Measurements from ENCODE around the gene NOP56.

DNA sequence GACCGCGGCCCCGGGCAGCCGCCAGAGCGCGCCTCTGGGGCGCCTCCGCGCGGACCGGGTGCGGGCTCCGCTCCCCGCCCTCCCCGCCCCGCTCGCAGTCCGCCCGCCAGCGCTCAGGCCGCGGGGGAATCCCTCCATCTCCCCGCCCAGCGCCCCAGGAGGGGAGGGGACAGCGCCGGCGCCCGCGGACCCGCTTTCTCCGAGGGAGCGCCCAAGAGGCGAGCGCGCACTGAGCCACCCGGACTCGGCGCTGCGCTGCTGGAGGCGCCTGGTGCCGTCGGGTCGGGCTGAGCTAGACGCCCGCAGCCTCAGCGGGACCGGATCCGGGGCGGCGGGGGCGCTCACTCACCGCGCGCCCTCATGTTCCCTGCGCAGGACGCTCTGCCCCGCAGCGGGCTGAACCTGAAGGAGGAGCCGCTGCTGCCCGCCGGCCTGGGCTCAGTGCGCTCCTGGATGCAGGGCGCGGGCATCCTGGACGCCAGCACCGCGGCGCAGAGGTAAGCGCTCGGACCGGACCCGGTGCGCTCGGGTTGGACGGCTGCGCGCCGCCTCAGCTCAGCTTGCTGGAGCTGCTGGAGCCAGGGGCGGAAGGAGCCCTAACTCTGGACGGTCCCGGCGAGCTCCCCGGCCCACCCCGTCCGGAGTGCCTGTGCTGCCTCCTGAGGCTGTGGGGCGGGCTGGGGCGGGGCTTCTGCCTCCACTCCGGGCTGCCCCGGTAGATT, 41.0 kb downstream of the NOP56 start:
- TF ChIP-seq, protein P1, sequence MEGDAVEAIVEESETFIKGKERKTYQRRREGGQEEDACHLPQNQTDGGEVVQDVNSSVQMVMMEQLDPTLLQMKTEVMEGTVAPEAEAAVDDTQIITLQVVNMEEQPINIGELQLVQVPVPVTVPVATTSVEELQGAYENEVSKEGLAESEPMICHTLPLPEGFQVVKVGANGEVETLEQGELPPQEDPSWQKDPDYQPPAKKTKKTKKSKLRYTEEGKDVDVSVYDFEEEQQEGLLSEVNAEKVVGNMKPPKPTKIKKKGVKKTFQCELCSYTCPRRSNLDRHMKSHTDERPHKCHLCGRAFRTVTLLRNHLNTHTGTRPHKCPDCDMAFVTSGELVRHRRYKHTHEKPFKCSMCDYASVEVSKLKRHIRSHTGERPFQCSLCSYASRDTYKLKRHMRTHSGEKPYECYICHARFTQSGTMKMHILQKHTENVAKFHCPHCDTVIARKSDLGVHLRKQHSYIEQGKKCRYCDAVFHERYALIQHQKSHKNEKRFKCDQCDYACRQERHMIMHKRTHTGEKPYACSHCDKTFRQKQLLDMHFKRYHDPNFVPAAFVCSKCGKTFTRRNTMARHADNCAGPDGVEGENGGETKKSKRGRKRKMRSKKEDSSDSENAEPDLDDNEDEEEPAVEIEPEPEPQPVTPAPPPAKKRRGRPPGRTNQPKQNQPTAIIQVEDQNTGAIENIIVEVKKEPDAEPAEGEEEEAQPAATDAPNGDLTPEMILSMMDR (IDR thresholded peaks at IDR 0.05 in 2 of 3, conservative IDR thresholded peaks at IDR 0.05 in 1 of 3; ENCODE audit: borderline replicate concordance in 1 of 3, insufficient read depth in 1 of 3, low read depth in 2 of 3, low read length in 2 of 3) = no peak
- TF ChIP-seq ELF1 (IDR thresholded peaks at IDR 0.05; ENCODE audit: borderline replicate concordance, low read depth) = no peak
- TF ChIP-seq, protein P2, sequence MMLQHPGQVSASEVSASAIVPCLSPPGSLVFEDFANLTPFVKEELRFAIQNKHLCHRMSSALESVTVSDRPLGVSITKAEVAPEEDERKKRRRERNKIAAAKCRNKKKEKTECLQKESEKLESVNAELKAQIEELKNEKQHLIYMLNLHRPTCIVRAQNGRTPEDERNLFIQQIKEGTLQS (IDR thresholded peaks at IDR 0.05) = no peak
- TF ChIP-seq YY1 (IDR thresholded peaks at IDR 0.05; ENCODE audit: extremely low read depth, insufficient replicate concordance, low read depth, low read length) = no peak
- TF ChIP-seq, protein P3, sequence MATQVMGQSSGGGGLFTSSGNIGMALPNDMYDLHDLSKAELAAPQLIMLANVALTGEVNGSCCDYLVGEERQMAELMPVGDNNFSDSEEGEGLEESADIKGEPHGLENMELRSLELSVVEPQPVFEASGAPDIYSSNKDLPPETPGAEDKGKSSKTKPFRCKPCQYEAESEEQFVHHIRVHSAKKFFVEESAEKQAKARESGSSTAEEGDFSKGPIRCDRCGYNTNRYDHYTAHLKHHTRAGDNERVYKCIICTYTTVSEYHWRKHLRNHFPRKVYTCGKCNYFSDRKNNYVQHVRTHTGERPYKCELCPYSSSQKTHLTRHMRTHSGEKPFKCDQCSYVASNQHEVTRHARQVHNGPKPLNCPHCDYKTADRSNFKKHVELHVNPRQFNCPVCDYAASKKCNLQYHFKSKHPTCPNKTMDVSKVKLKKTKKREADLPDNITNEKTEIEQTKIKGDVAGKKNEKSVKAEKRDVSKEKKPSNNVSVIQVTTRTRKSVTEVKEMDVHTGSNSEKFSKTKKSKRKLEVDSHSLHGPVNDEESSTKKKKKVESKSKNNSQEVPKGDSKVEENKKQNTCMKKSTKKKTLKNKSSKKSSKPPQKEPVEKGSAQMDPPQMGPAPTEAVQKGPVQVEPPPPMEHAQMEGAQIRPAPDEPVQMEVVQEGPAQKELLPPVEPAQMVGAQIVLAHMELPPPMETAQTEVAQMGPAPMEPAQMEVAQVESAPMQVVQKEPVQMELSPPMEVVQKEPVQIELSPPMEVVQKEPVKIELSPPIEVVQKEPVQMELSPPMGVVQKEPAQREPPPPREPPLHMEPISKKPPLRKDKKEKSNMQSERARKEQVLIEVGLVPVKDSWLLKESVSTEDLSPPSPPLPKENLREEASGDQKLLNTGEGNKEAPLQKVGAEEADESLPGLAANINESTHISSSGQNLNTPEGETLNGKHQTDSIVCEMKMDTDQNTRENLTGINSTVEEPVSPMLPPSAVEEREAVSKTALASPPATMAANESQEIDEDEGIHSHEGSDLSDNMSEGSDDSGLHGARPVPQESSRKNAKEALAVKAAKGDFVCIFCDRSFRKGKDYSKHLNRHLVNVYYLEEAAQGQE (IDR thresholded peaks at IDR 0.05; ENCODE audit: low read depth) = no peak
- TF ChIP-seq POLR2A (IDR thresholded peaks at IDR 0.05; ENCODE audit: borderline replicate concordance, extremely low read depth, insufficient read depth, insufficient read length) = no peak
- TF ChIP-seq EZH2phosphoT487 (IDR thresholded peaks at IDR 0.05; ENCODE audit: borderline replicate concordance) = no peak
- TF ChIP-seq, protein P4, sequence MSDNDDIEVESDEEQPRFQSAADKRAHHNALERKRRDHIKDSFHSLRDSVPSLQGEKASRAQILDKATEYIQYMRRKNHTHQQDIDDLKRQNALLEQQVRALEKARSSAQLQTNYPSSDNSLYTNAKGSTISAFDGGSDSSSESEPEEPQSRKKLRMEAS (IDR thresholded peaks at IDR 0.05) = no peak
- TF ChIP-seq EZH2 (IDR thresholded peaks at IDR 0.05) = no peak
- no peak for TF ChIP-seq ZFX (IDR thresholded peaks at IDR 0.05)
